ENCODE data around the gene DPP6. TPM values are rescaled to one million over a fixed set of nuclear protein-coding genes. Genes with fewer than 3 reads are reported as not detected.

Gene DPP6
- total RNA-seq, 1 donor from 2014 or later: not detected

DNA sequence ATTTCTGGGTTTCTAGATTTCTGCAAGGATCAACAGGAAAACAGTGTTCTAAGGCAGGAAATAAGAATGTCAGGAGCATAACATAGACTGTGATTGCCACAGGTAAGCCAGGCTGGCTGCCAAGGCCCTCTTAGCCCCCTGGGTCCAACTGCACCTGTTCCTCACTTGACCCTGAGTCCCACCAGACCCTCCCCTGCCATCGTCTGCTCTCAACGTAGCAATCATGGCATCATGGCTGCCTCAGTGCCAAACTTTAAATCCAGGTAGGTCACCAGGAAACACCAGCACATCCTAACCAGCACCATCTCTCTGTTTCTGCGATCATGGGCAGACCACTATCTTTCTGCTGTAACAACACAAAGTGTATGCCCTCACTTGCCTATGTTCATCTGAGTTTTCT is 683.6 kb downstream of the DPP6 start:
- no peaks in the 10 kb centered on the region for H3K4me1 Mint-ChIP-seq (ENCODE audit: low read depth, unreplicated experiment)
- DNase-seq: no peak
- H3K9me3 Mint-ChIP-seq (ENCODE audit: unreplicated experiment): peaks cover 11% of the 10 kb centered on the region
- H3K27ac Mint-ChIP-seq (ENCODE audit: unreplicated experiment): no peak overlapping the region
- H3K4me3 Mint-ChIP-seq (ENCODE audit: unreplicated experiment): no peak overlapping the region
- peaks cover 2% of the 10 kb centered on the region for H3K27me3 Mint-ChIP-seq (ENCODE audit: unreplicated experiment)
- no peaks in the 10 kb centered on the region for H3K36me3 Mint-ChIP-seq (ENCODE audit: unreplicated experiment)
- TF ChIP-seq, protein P1, sequence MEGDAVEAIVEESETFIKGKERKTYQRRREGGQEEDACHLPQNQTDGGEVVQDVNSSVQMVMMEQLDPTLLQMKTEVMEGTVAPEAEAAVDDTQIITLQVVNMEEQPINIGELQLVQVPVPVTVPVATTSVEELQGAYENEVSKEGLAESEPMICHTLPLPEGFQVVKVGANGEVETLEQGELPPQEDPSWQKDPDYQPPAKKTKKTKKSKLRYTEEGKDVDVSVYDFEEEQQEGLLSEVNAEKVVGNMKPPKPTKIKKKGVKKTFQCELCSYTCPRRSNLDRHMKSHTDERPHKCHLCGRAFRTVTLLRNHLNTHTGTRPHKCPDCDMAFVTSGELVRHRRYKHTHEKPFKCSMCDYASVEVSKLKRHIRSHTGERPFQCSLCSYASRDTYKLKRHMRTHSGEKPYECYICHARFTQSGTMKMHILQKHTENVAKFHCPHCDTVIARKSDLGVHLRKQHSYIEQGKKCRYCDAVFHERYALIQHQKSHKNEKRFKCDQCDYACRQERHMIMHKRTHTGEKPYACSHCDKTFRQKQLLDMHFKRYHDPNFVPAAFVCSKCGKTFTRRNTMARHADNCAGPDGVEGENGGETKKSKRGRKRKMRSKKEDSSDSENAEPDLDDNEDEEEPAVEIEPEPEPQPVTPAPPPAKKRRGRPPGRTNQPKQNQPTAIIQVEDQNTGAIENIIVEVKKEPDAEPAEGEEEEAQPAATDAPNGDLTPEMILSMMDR (IDR thresholded peaks at IDR 0.05; ENCODE audit: partially characterized antibody, unreplicated experiment): no peak

DNA sequence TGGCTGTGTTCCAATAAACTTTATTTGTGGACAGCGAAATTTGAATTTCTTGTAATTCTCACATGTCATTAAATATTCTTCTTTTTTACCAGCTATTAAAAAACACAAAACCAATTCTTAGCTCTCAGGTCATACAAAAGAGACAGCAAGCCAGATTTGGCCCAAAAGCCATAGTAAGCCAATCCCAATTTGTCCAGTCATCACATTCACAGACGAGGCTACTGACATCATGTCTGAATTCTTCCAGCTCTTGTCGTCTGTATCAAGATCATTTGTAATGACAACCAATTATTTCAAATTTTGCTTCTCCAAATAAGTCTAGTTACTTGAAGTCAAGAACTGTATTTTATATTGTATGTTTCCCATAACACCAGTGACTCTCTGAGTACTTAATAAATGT is 684.2 kb downstream of the DPP6 start:
- Mint-ChIP-seq H3K27me3 (ENCODE audit: unreplicated experiment) (peaks cover 2% of the 10 kb centered on the region), H3K4me3 (ENCODE audit: unreplicated experiment) (no peak overlapping the region), H3K4me1 (ENCODE audit: low read depth, unreplicated experiment) (no peaks in the 10 kb centered on the region), H3K36me3 (ENCODE audit: unreplicated experiment) (no peaks in the 10 kb centered on the region), H3K27ac (ENCODE audit: unreplicated experiment) (no peak overlapping the region), H3K9me3 (ENCODE audit: unreplicated experiment) (peaks cover 11% of the 10 kb centered on the region)
- DNase-seq: no peak
- TF ChIP-seq, protein P1 (IDR thresholded peaks at IDR 0.05; ENCODE audit: partially characterized antibody, unreplicated experiment): no peak

DNA sequence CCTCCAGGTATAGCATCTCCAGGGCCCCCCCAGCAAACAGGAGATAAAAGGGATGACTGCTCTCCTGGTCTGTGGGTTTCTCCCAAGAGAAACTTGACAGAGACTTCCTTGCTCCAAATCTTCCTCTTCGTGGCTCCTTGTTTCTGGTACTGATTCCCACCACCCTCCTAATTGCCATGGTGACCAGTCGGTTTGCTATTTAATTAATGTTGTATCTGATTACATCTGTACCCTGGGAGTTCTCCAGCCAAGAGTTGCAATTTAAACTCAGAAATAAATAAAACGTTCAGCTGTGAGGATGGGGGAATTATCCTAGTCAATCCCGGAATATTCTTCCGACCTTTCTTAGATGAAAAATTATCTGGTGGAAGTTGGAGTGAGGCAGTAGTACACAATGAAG is 686.0 kb downstream of the DPP6 start:
- DNase-seq: no peak
- Mint-ChIP-seq H3K27me3 (ENCODE audit: unreplicated experiment) (peaks cover 2% of the 10 kb centered on the region), H3K36me3 (ENCODE audit: unreplicated experiment) (no peaks in the 10 kb centered on the region), H3K4me1 (ENCODE audit: low read depth, unreplicated experiment) (no peaks in the 10 kb centered on the region), H3K4me3 (ENCODE audit: unreplicated experiment) (no peak overlapping the region), H3K27ac (ENCODE audit: unreplicated experiment) (no peak overlapping the region), H3K9me3 (ENCODE audit: unreplicated experiment) (peaks cover 13% of the 10 kb centered on the region)
- TF ChIP-seq, protein P1 (IDR thresholded peaks at IDR 0.05; ENCODE audit: partially characterized antibody, unreplicated experiment): no peak

DNA sequence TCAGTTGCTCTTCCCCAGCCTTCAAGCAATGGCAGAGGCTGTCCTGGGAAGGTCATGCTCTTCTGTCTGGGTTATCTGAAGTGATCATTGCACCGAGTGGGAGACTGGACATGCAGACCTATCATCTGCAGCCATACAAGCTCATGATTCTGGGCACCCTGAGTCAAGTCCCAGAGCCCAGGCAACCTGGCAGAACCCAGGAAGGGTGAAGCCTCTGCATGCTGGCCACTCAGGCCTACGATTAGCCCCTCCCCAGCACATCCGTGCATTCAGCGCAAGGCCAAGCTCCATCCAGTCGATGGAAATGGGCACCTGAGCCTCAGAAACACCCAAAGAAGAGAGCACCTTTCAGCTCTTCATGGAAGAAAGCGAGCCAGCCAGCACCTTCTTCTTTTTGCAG is 688.9 kb downstream of the DPP6 start:
- Mint-ChIP-seq H3K27me3 (ENCODE audit: unreplicated experiment) (no peaks in the 10 kb centered on the region), H3K4me1 (ENCODE audit: low read depth, unreplicated experiment) (no peaks in the 10 kb centered on the region), H3K36me3 (ENCODE audit: unreplicated experiment) (no peaks in the 10 kb centered on the region), H3K27ac (ENCODE audit: unreplicated experiment) (no peak overlapping the region), H3K4me3 (ENCODE audit: unreplicated experiment) (no peak overlapping the region), H3K9me3 (ENCODE audit: unreplicated experiment) (peaks cover 16% of the 10 kb centered on the region)
- no peak for DNase-seq
- TF ChIP-seq, protein P1 (IDR thresholded peaks at IDR 0.05; ENCODE audit: partially characterized antibody, unreplicated experiment): no peak

DNA sequence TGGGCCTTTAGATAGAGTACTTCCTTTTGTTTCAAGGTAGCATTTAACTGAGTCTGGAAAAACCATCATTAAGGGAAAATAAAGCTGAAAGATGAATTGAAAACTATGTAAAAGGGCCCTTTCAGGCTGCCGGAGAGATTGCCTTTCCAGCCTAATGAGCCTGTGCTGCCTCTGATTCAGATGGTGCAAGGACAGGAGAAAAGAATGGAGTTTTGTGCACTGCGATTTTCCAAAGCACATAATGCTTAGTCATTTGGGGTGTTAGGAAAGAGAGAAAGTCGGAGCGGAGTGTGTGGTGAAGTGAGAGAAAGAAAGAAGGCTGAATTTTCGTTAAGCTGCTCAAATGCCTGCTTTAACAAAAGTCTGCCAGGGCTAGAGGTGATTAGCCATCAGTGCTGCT is 691.0 kb downstream of the DPP6 start:
- no peak for DNase-seq
- H3K36me3 Mint-ChIP-seq (ENCODE audit: unreplicated experiment): no peaks in the 10 kb centered on the region
- peaks cover 1% of the 10 kb centered on the region for H3K27me3 Mint-ChIP-seq (ENCODE audit: unreplicated experiment)
- no peak overlapping the region for H3K4me3 Mint-ChIP-seq (ENCODE audit: unreplicated experiment)
- H3K27ac Mint-ChIP-seq (ENCODE audit: unreplicated experiment): no peak overlapping the region
- H3K9me3 Mint-ChIP-seq (ENCODE audit: unreplicated experiment): peaks cover 22% of the 10 kb centered on the region
- TF ChIP-seq, protein P1 (IDR thresholded peaks at IDR 0.05; ENCODE audit: partially characterized antibody, unreplicated experiment): no peak
- no peaks in the 10 kb centered on the region for H3K4me1 Mint-ChIP-seq (ENCODE audit: low read depth, unreplicated experiment)

Data from glutamatergic neuron (in vitro differentiated cells).